B cell (primary cell): ENCODE results near the gene UNC13C. TPM values are rescaled to one million over a fixed set of nuclear protein-coding genes. Genes with fewer than 3 reads are reported as not detected.

Experiments used
- ATAC-seq: fragments of 200-7000 bp; cut with Tn5 transposase; one replicate; pipeline ENCODE4 v1.10.0; 2021; ENCODE audit warnings: low read depth, mild to moderate bottlenecking, moderate number of reproducible peaks, moderate library complexity
- CTCF ChIA-PET: fragments of 350-600 bp; sonication (Branson Sonifier 250); formaldehyde crosslinking; loops from one replicate; lab custom pipeline; 2021; ENCODE audit warnings: antibody characterized with exemption, inconsistent platforms; lab: Charles Lee
- POLR2A ChIA-PET: fragments of 350-600 bp; sonication (Branson Sonifier 250); formaldehyde crosslinking; loops from one replicate; lab custom pipeline; 2021; ENCODE audit warnings: antibody characterized with exemption; lab: Charles Lee
- DNase-seq: peaks from one replicate; pipeline ENCODE4 v3.0.0; 2013
- H2AFZ ChIP-seq: 2 replicates; pipeline ENCODE4 v1.6.1; 2012; ENCODE audit warnings: mild to moderate bottlenecking, low read depth, low read length; ENCODE audit not compliant: insufficient read depth, poor library complexity, severe bottlenecking
- H3K27ac ChIP-seq, 2 donors: 1 replicate in 1 of 2; 2 replicates in 1 of 2; pipeline ENCODE4 v1.5.1; 2012 to 2013; ENCODE audit warnings: low read length in 2 of 2, mild to moderate bottlenecking in 2 of 2, moderate library complexity in 1 of 2
- H3K27me3 ChIP-seq, 4 experiments: fragments of 200-600 bp in 1 of 4; sonication (generic) in 1 of 4; replicated peaks in 1 of 4; 1 replicate in 2 of 4; 2 replicates in 2 of 4; pipeline versions ENCODE4 v1.6.1 to v1.7.0; 2013 to 2016; ENCODE audit warnings: low read length in 3 of 4, mild to moderate bottlenecking in 2 of 4, mixed read lengths in 1 of 4, moderate library complexity in 1 of 4; ENCODE audit not compliant: insufficient read depth in 4 of 4, control insufficient read depth in 3 of 4; ENCODE audit errors: control extremely low read depth in 1 of 4
- H3K36me3 ChIP-seq, 2 experiments: replicated peaks in 1 of 2; 1 replicate in 1 of 2; 2 replicates in 1 of 2; pipeline versions ENCODE4 v1.6.1 to v1.7.1; 2013; ENCODE audit warnings: low read length in 1 of 2; ENCODE audit not compliant: insufficient read depth in 2 of 2, control insufficient read depth in 1 of 2; ENCODE audit errors: control extremely low read depth in 1 of 2, extremely low read depth in 1 of 2
- H3K4me1 ChIP-seq, 2 donors: fragments of 200-600 bp in 1 of 2; sonication (generic) in 1 of 2; 1 replicate in 1 of 2; 2 replicates in 1 of 2; pipeline versions ENCODE4 v1.5.1 to v1.6.1; 2013 to 2017; ENCODE audit warnings: low read length in 2 of 2; ENCODE audit not compliant: control insufficient read depth in 2 of 2, insufficient read depth in 2 of 2
- H3K4me2 ChIP-seq: replicated peaks from 2 replicates; pipeline ENCODE3; 2012; ENCODE audit warnings: mild to moderate bottlenecking, low read depth, low read length; ENCODE audit not compliant: poor library complexity, severe bottlenecking
- H3K4me3 ChIP-seq, 5 experiments: fragments of 200-600 bp in 1 of 5; sonication (generic) in 1 of 5; 1 replicate in 3 of 5; 2 replicates in 2 of 5; pipeline versions ENCODE4 v1.5.1 to v1.7.0; 2011 to 2016; ENCODE audit warnings: low read length in 4 of 5, mild to moderate bottlenecking in 4 of 5, low read depth in 2 of 5, control low read depth in 1 of 5, moderate library complexity in 1 of 5; ENCODE audit not compliant: insufficient read depth in 1 of 5; ENCODE audit errors: control extremely low read depth in 1 of 5, extremely low read depth in 1 of 5
- H3K79me2 ChIP-seq: fragments of 200-600 bp; sonication (generic); one replicate; pipeline ENCODE4 v1.6.0; 2016; ENCODE audit warnings: low read length; ENCODE audit not compliant: control insufficient read depth, insufficient read depth
- H3K9ac ChIP-seq: fragments of 200-600 bp; sonication (generic); 2 replicates; pipeline ENCODE4 v1.6.1; 2017; ENCODE audit warnings: mild to moderate bottlenecking, low read length, moderate library complexity
- H3K9me3 ChIP-seq, 3 donors: one replicate each; pipeline versions ENCODE4 v1.6.1 to v1.7.1; 2013; ENCODE audit warnings: low read length in 2 of 3; ENCODE audit not compliant: control insufficient read depth in 2 of 3, insufficient read depth in 1 of 3; ENCODE audit errors: control extremely low read depth in 1 of 3
- H4K20me1 ChIP-seq: 2 replicates; pipeline ENCODE4 v1.6.0; 2012; ENCODE audit warnings: mild to moderate bottlenecking, low read length; ENCODE audit not compliant: insufficient read depth, control insufficient read depth, poor library complexity, severe bottlenecking
- H3K27ac Mint-ChIP-seq: one replicate; pipeline ENCODE4 v1.8.0; 2021; ENCODE audit warnings: mixed read lengths
- H3K27me3 Mint-ChIP-seq: one replicate; pipeline ENCODE4 v1.8.0; 2021; ENCODE audit warnings: mixed read lengths
- H3K4me1 Mint-ChIP-seq: one replicate; pipeline ENCODE4 v1.8.0; 2021; ENCODE audit warnings: mixed read lengths
- H3K4me3 Mint-ChIP-seq: one replicate; pipeline ENCODE4 v1.8.0; 2021; ENCODE audit warnings: mixed read lengths
- H3K9me3 Mint-ChIP-seq: one replicate; pipeline ENCODE4 v1.8.0; 2022; ENCODE audit warnings: mixed read lengths; ENCODE audit not compliant: insufficient read depth
- CTCF ChIP-seq: fragments of 200-600 bp; IDR thresholded peaks from one replicate; pipeline ENCODE4 v1.8.0; 2022; ENCODE audit warnings: antibody characterized with exemption, mild to moderate bottlenecking
- EZH2 ChIP-seq: IDR thresholded peaks from 2 replicates; pipeline ENCODE4 v1.6.1; 2012; ENCODE audit warnings: borderline replicate concordance, low read depth, mild to moderate bottlenecking, moderate library complexity, low read length; ENCODE audit not compliant: insufficient read depth, poor library complexity, severe bottlenecking
- WGBS: methylation state at CpG from one replicate; pipeline ENCODE4 v1.1.5; 2013; ENCODE audit warnings: missing lambda C conversion rate; ENCODE audit not compliant: insufficient coverage; 5-methylcytosine and 5-hydroxymethylcytosine counted together
- intact Hi-C: fragments of 100-400 bp; cut with micrococcal nuclease; formaldehyde crosslinking; loops from one replicate; pipeline ENCODE4 v1.10.0; 2022
- polyA plus RNA-seq: library from polyadenylated mRNA; depleted of rRNA; stranded (reverse); fragments of >200 nt; gene quantifications from 2 replicates; pipeline ENCODE4 v1.2.3, GENCODE V29; 2012
- total RNA-seq, 2 donors: library from RNA; stranded (reverse); fragments of 120-200 nt in 1 of 2; gene quantifications; 1 replicate in 1 of 2; 2 replicates in 1 of 2; pipeline versions ENCODE4 v1.2.3 to v1.2.4, GENCODE V29; 2013 to 2022

UNC13C gene
- total and polyA plus RNA-seq, 2 donors (not counting 1 experiment from before 2014, with no cell fraction given), result not detected

GRCh38 chr15:54082836-54083492 is 104.7 kb downstream of the UNC13C start:
- POLR2A ChIA-PET, result no interaction called here
- Histone ChIP-seq H3K4me1 (no peaks in the 10 kb centered on the region), H3K27me3 (no peaks in the 10 kb centered on the region), H4K20me1 (no peaks in the 10 kb centered on the region), H3K36me3 (no peaks in the 10 kb centered on the region), H3K9me3 (no peaks in the 10 kb centered on the region), H3K4me3 (no peak overlapping the region), H3K4me2 (no peak overlapping the region), H3K27ac (no peak overlapping the region), H3K79me2 (no peaks in the 10 kb centered on the region), H3K9ac (no peak overlapping the region), H2AFZ (no peak overlapping the region)
- no peak overlapping the region for H3K4me3 Mint-ChIP-seq
- H3K9me3 Mint-ChIP-seq, result no peaks in the 10 kb centered on the region
- H3K27me3 Mint-ChIP-seq, result no peaks in the 10 kb centered on the region
- WGBS, result 44% methylated on average over 4 of the region's 7 CpGs
- H3K4me1 Mint-ChIP-seq, result no peaks in the 10 kb centered on the region
- H3K27ac Mint-ChIP-seq, result no peak overlapping the region
- peak; percentile 27 for DNase-seq
- TF ChIP-seq EZH2, result no peak
- peak; percentile 71 for TF ChIP-seq CTCF
- intact Hi-C loops, result no loop called here
- ATAC-seq, result no peak
- CTCF ChIA-PET, result interaction anchor here (1.0 kb wide), 2 partner anchors 1134 to 1357 kb away, joined by 3 to 4 read pairs; no protein-coding TSS in a partner anchor

GRCh38 chr15:54083501-54083900 is 105.3 kb downstream of the UNC13C start:
- WGBS, result 50% methylated on average over 1 of the region's 4 CpGs
- no peak overlapping the region for H2AFZ ChIP-seq
- Mint-ChIP-seq H3K9me3 (no peaks in the 10 kb centered on the region), H3K27ac (no peak overlapping the region), H3K27me3 (no peaks in the 10 kb centered on the region), H3K4me1 (no peaks in the 10 kb centered on the region), H3K4me3 (no peak overlapping the region)
- H3K27me3 ChIP-seq, result no peaks in the 10 kb centered on the region
- TF ChIP-seq EZH2 (no peak), CTCF (no peak)
- H3K36me3 ChIP-seq, result no peaks in the 10 kb centered on the region
- H3K4me3 ChIP-seq, result no peak overlapping the region
- H3K4me1 ChIP-seq, result no peaks in the 10 kb centered on the region
- no peaks in the 10 kb centered on the region for H4K20me1 ChIP-seq
- ChIA-PET POLR2A (no interaction called here), CTCF (interaction anchor here (1.0 kb wide), 2 partner anchors 1134 to 1356 kb away, joined by 3 to 4 read pairs; no protein-coding TSS in a partner anchor)
- ATAC-seq (no peak), DNase-seq (no peak)
- H3K4me2 ChIP-seq, result no peak overlapping the region
- no peak overlapping the region for H3K27ac ChIP-seq
- H3K79me2 ChIP-seq, result no peaks in the 10 kb centered on the region
- H3K9me3 ChIP-seq, result no peaks in the 10 kb centered on the region
- H3K9ac ChIP-seq, result no peak overlapping the region
- intact Hi-C loops, result no loop called here
